ENCODE measurements around the gene TRIM71.

- TF ChIP-seq CTCF (IDR thresholded peaks at IDR 0.05): no peak
- TF ChIP-seq REST (IDR thresholded peaks at IDR 0.05; ENCODE audit: insufficient read depth in 1 of 2, low read depth in 2 of 2, low read length in 1 of 2): no peak
These were observed 83.5 kb downstream of the TRIM71 start for GRCh38 chr3:32901005-32901932.

Data from Panc1 (cell line).